ENCODE measurements around the gene NLE1.

DNA sequence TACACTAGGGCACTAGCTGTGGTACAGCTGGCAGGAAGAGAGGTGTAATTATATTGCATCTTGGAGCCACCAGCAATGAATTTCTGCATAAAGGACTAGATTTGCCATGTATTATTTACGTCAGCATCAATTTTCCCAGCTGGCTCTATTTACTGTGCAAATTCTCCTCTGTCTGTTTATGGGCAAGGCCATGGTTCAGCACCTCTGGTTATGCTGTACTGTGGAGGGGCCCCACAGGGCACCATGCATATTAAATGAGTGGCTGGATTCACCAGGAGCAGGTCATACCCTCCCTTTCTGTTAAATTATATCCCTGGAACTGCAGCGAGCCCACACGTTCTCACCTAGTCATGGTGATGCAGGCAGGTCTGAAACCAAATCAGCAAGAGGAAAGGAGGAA is 42.2 kb downstream of the NLE1 start:
- no peak for TF ChIP-seq GATA2 (IDR thresholded peaks at IDR 0.05; ENCODE audit: low read depth, low read length)
- TF ChIP-seq GATA3 (IDR thresholded peaks at IDR 0.05; ENCODE audit: low read depth, low read length), result no peak
